ENCODE results near the gene TSPEAR. TPM values are rescaled to one million over a fixed set of nuclear protein-coding genes. Genes with fewer than 3 reads are reported as not detected.
"Not testable (repeated sequence)": the region's sequence is repeated elsewhere in the genome, so short reads cannot be mapped to it uniquely, and the experiment has no call there.

TSPEAR gene
- total and polyA plus RNA-seq, 2 of the 13 experiments (the other 11 are each of a cell fraction or from before 2014, with no cell fraction given), result 0.07 to 0.32 TPM

DNA sequence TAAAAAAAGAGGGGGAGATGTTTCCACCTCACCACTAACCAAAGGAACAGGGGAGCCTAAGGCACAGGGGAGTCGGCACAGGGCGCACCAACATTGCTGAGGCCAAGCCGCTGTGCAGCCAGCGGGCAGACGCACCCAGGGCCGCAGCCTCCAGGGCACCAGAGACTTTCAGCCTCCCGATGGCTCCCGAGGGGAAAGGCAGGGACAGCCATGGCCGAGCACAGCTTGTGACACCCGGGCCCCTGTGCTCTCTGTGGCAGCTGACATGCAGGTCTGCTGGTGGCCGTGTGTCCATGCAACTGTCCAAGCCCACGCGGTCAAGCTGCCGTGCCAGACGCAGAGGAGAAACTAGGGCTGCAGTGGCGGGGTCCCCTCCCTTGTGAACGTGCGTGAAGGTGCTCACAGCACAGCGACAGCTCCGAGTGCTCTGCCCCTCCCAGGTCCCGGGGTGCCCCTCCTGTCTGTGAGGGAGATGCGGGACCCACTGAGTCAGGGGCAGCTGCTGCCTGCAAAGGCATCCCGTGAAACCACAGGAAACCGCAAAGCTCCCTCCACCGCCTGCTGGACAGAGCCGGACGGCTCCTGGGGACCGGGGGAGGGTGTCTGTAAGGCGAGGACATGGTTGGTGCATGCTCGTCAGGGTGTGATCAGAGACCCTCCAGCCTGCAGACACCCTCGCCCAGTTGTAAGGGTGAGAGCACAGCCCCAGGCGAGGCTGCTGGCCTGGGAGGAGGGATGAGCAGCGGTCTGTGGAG is 62.6 kb downstream of the TSPEAR start (continued):
- TF ChIP-seq ZNF337 (CRISPR knock-in tag; IDR thresholded peaks at IDR 0.05; ENCODE audit: borderline replicate concordance, low read depth) (no peak), ZSCAN9 (CRISPR knock-in tag; IDR thresholded peaks at IDR 0.05; ENCODE audit: borderline replicate concordance) (no peak)
- TF ChIP-seq, protein P1, sequence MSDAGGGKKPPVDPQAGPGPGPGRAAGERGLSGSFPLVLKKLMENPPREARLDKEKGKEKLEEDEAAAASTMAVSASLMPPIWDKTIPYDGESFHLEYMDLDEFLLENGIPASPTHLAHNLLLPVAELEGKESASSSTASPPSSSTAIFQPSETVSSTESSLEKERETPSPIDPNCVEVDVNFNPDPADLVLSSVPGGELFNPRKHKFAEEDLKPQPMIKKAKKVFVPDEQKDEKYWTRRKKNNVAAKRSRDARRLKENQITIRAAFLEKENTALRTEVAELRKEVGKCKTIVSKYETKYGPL (CRISPR knock-in tag; IDR thresholded peaks at IDR 0.05), result no peak
- TF ChIP-seq, protein P2, sequence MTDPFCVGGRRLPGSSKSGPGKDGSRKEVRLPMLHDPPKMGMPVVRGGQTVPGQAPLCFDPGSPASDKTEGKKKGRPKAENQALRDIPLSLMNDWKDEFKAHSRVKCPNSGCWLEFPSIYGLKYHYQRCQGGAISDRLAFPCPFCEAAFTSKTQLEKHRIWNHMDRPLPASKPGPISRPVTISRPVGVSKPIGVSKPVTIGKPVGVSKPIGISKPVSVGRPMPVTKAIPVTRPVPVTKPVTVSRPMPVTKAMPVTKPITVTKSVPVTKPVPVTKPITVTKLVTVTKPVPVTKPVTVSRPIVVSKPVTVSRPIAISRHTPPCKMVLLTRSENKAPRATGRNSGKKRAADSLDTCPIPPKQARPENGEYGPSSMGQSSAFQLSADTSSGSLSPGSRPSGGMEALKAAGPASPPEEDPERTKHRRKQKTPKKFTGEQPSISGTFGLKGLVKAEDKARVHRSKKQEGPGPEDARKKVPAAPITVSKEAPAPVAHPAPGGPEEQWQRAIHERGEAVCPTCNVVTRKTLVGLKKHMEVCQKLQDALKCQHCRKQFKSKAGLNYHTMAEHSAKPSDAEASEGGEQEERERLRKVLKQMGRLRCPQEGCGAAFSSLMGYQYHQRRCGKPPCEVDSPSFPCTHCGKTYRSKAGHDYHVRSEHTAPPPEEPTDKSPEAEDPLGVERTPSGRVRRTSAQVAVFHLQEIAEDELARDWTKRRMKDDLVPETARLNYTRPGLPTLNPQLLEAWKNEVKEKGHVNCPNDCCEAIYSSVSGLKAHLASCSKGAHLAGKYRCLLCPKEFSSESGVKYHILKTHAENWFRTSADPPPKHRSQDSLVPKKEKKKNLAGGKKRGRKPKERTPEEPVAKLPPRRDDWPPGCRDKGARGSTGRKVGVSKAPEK (CRISPR knock-in tag; IDR thresholded peaks at IDR 0.05; ENCODE audit: borderline replicate concordance), result no peak

DNA sequence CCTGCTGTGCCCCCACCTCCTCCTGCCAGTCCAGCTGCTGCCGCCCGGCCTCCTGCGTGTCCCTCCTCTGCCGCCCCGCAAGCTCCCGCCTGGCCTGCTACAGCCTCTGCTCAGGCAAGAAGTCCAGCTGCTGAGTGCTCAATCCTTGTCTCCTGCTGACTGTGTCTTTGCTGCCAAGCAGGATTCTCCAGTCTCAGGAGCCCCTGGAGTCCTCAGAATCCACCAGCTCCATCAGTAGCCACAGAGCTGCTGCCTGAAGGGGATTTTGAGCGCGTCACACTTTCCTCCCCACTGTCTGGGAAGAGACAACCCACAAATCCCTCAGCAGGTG is 64.2 kb downstream of the TSPEAR start:
- H3K4me1 ChIP-seq (ENCODE audit: insufficient read depth, low read length), result no peaks in the 10 kb centered on the region
- no peaks in the 10 kb centered on the region for H3K79me2 ChIP-seq (ENCODE audit: insufficient read depth, low read length)
- in situ Hi-C loops (cut with HindIII; ENCODE audit: extremely low pct_ligation_motif_present, low pct_unique_long_range_greater_than_20kb) (no loop called here), intact Hi-C loops (cut with micrococcal nuclease; ENCODE audit: unreplicated experiment) (no loop called here)
- no peaks in the 10 kb centered on the region for H3K36me3 ChIP-seq (replicated peaks in 1 of 2; ENCODE audit: control insufficient read depth in 1 of 2, insufficient read depth in 2 of 2, low read length in 2 of 2)
- H3K4me3 ChIP-seq (replicated peaks in 1 of 3; ENCODE audit: insufficient read depth in 1 of 3, low read depth in 2 of 3, low read length in 3 of 3), result no peak overlapping the region
- no TSS peak for BruUV-seq (replicated peaks)
- no peak overlapping the region for H3K9ac ChIP-seq (ENCODE audit: insufficient read depth, low read depth, low read length)
- no peaks in the 10 kb centered on the region for H4K20me1 ChIP-seq (ENCODE audit: insufficient read depth, low read length)
- FAIRE-seq (no peak), DNase-seq (ENCODE audit: low spot score) (no peak), ATAC-seq (no peak)
- no peak overlapping the region for H3K27ac ChIP-seq (ENCODE audit: extremely low read length, insufficient read depth, low read length)
- 65% methylated on average over 8 of the region's 8 CpGs for WGBS (ENCODE audit: low lambda C conversion rate)
- H3K9me3 ChIP-seq (ENCODE audit: low read length), result peaks cover 22% of the 10 kb centered on the region
- TF ChIP-seq ZNF619 (CRISPR knock-in tag; IDR thresholded peaks at IDR 0.05), result no peak
- TF ChIP-seq RFX1 (IDR thresholded peaks at IDR 0.05), result no peak
- TF ChIP-seq ZFAT (CRISPR knock-in tag; conservative IDR thresholded peaks at IDR 0.05), result no peak
- TF ChIP-seq, protein P3, sequence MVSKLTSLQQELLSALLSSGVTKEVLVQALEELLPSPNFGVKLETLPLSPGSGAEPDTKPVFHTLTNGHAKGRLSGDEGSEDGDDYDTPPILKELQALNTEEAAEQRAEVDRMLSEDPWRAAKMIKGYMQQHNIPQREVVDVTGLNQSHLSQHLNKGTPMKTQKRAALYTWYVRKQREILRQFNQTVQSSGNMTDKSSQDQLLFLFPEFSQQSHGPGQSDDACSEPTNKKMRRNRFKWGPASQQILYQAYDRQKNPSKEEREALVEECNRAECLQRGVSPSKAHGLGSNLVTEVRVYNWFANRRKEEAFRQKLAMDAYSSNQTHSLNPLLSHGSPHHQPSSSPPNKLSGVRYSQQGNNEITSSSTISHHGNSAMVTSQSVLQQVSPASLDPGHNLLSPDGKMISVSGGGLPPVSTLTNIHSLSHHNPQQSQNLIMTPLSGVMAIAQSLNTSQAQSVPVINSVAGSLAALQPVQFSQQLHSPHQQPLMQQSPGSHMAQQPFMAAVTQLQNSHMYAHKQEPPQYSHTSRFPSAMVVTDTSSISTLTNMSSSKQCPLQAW (CRISPR knock-in tag; IDR thresholded peaks at IDR 0.05), result no peak
- TF ChIP-seq ZNF121 (CRISPR knock-in tag; IDR thresholded peaks at IDR 0.05), result no peak
- ChIA-PET POLR2A (no interaction called here), CTCF (ENCODE audit: low intra/inter-chr PET ratio, low total read pairs) (no interaction called here)
- no peak overlapping the region for H3K4me2 ChIP-seq (ENCODE audit: low read depth, low read length)
- peaks cover 3 to 30% of the 10 kb centered on the region in 2 experiments; a peak in 4 of 5 replicates for H3K27me3 ChIP-seq (ENCODE audit: control insufficient read depth in 1 of 2, insufficient read depth in 2 of 2, low read length in 2 of 2)
- no peak overlapping the region for H2AFZ ChIP-seq (ENCODE audit: low read length)

DNA sequence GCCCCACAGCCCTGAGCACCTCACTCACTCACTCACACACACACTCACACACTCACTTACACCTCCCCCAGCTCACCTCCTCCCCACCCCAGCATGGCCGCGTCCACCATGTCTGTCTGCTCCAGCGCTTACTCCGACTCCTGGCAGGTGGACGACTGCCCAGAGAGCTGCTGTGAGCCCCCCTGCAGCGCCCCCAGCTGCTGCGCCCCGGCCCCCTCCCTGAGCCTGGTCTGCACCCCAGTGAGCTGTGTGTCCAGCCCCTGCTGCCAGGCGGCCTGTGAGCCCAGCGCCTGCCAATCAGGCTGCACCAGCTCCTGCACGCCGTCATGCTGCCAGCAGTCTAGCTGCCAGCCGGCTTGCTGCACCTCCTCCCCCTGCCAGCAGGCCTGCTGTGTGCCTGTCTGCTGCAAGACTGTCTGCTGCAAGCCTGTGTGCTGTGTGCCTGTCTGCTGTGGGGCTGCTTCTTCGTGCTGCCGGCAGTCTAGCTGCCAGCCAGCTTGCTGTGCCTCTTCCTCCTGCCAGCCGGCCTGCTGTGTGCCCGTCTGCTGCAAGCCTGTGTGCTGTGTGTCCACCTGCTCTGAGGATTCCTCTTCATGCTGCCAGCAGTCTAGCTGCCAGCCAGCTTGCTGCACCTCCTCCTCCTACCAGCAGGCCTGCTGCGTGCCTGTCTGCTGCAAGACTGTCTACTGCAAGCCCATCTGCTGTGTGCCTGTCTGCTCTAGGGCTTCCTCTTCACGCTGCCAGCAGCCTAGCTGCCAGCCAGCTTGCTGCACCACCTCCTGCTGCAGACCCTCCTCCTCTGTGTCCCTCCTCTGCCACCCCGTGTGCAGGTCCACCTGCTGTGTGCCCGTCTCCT is 64.8 kb downstream of the TSPEAR start, which contains the start of gene KRTAP10-11:
TSS of gene KRTAP10-11 (plus strand) at position 49 of the 856 bp plus-strand sequence. CDS start at position 94, 45 bp downstream.
- H2AFZ ChIP-seq (ENCODE audit: low read length); H3K4me3 ChIP-seq (replicated peaks in 1 of 3; ENCODE audit: insufficient read depth in 1 of 3, low read depth in 2 of 3, low read length in 3 of 3); DNase-seq (ENCODE audit: low spot score); FAIRE-seq; H3K9ac ChIP-seq (ENCODE audit: insufficient read depth, low read depth, low read length); in situ Hi-C loops (cut with HindIII; ENCODE audit: extremely low pct_ligation_motif_present, low pct_unique_long_range_greater_than_20kb); H3K4me1 ChIP-seq (ENCODE audit: insufficient read depth, low read length); CTCF ChIA-PET (ENCODE audit: low intra/inter-chr PET ratio, low total read pairs); ATAC-seq; H3K27ac ChIP-seq (ENCODE audit: extremely low read length, insufficient read depth, low read length); H3K79me2 ChIP-seq (ENCODE audit: insufficient read depth, low read length); POLR2A ChIA-PET; intact Hi-C loops (cut with micrococcal nuclease; ENCODE audit: unreplicated experiment); H3K4me2 ChIP-seq (ENCODE audit: low read depth, low read length); H3K36me3 ChIP-seq (replicated peaks in 1 of 2; ENCODE audit: control insufficient read depth in 1 of 2, insufficient read depth in 2 of 2, low read length in 2 of 2); BruUV-seq (replicated peaks); H4K20me1 ChIP-seq (ENCODE audit: insufficient read depth, low read length): not testable (repeated sequence)
- 49% methylated on average over 12 of the region's 21 CpGs for WGBS (ENCODE audit: low lambda C conversion rate)
- Histone ChIP-seq H3K9me3 (ENCODE audit: low read length) (peaks cover 22% of the 10 kb centered on the region), H3K27me3 (ENCODE audit: control insufficient read depth in 1 of 2, insufficient read depth in 2 of 2, low read length in 2 of 2) (peaks cover 3 to 30% of the 10 kb centered on the region in 2 experiments; a peak in 4 of 5 replicates)
